K562 (cell line): ENCODE measurements around the gene ZNF77. TPM values are rescaled to one million over a fixed set of nuclear protein-coding genes. Genes with fewer than 3 reads are reported as not detected.

Source experiments
- CBFA2T3 ChIP-seq: fragments of 450-650 bp; IDR thresholded peaks from 2 replicates; pipeline ENCODE4 v1.6.1; 2017
- CBX3 ChIP-seq, 2 experiments: IDR thresholded peaks; 1 replicate in 1 of 2; 2 replicates in 1 of 2; pipeline ENCODE4 v1.6.1; 2012; ENCODE audit warnings: inconsistent platforms in 2 of 2, low read length in 2 of 2, borderline replicate concordance in 1 of 2, control low read depth in 1 of 2
- CEBPZ ChIP-seq: fragments of 150-350 bp; IDR thresholded peaks from 2 replicates; pipeline ENCODE4 v1.6.1; 2014; ENCODE audit warnings: low read depth, mild to moderate bottlenecking, low read length, borderline replicate concordance
- ESRRB ChIP-seq: fragments of 250-450 bp; sonication (Bioruptor Pico); IDR thresholded peaks from 2 replicates; pipeline ENCODE4 v1.5.0; 2020; ENCODE audit warnings: mild to moderate bottlenecking, moderate library complexity, borderline replicate concordance
- FOXP1 ChIP-seq: sonication (generic); formaldehyde crosslinking; IDR thresholded peaks from 2 replicates; pipeline ENCODE4 v1.8.0; 2022; ENCODE audit warnings: mild to moderate bottlenecking, missing genetic modification reagents
- GABPA ChIP-seq: fragments of 200-800 bp; sonication (Bioruptor generic); conservative IDR thresholded peaks from 2 replicates; pipeline ENCODE4 v1.6.1; 2016; ENCODE audit warnings: low read depth, missing genetic modification characterization, missing compliant biosample characterization
- GATAD2A ChIP-seq: fragments of 450-650 bp; IDR thresholded peaks from 2 replicates; pipeline ENCODE4 v1.6.1; 2017
- GTF2E2 ChIP-seq: fragments of 200-800 bp; sonication (Bioruptor generic); IDR thresholded peaks from 2 replicates; pipeline ENCODE4 v1.6.1; 2016; ENCODE audit warnings: missing genetic modification characterization, missing compliant biosample characterization
- GTF3C2 ChIP-seq: IDR thresholded peaks from 3 replicates; pipeline ENCODE4 v1.6.1; 2011; ENCODE audit warnings: borderline replicate concordance, mild to moderate bottlenecking, moderate library complexity; ENCODE audit not compliant: insufficient read length; ENCODE audit errors: extremely low read depth
- NBN ChIP-seq: fragments of 450-650 bp; IDR thresholded peaks from 2 replicates; pipeline ENCODE4 v1.6.1; 2016; ENCODE audit warnings: low read depth, mild to moderate bottlenecking
- PHB ChIP-seq: fragments of 250-450 bp; sonication (Bioruptor Pico); IDR thresholded peaks from 2 replicates; pipeline ENCODE4 v1.5.0; 2021
- PURB ChIP-seq: sonication (generic); formaldehyde crosslinking; IDR thresholded peaks from 2 replicates; pipeline ENCODE4 v1.9.0; 2021; ENCODE audit warnings: low read depth, mild to moderate bottlenecking, missing genetic modification reagents
- TCFL5 ChIP-seq: fragments of 250-450 bp; sonication (Bioruptor Pico); conservative IDR thresholded peaks from 2 replicates; pipeline ENCODE4 v1.6.1; 2021; ENCODE audit warnings: mild to moderate bottlenecking, moderate library complexity, matching md5 sums
- ZBTB2 ChIP-seq: fragments of 450-650 bp; IDR thresholded peaks from 2 replicates; pipeline ENCODE4 v1.6.1; 2016; ENCODE audit warnings: antibody characterized with exemption
- ZFP30 ChIP-seq: fragments of 250-450 bp; sonication (Bioruptor Pico); IDR thresholded peaks from 2 replicates; pipeline ENCODE4 v1.8.0; 2022; ENCODE audit warnings: moderate library complexity, mild to moderate bottlenecking, inconsistent platforms, borderline replicate concordance
- ZNF57 ChIP-seq: fragments of 450-650 bp; formaldehyde crosslinking; IDR thresholded peaks from 2 replicates; pipeline ENCODE4 v1.4.0; 2020; ENCODE audit warnings: mild to moderate bottlenecking, moderate library complexity
- ZSCAN29 ChIP-seq: fragments of 450-650 bp; IDR thresholded peaks from 2 replicates; pipeline ENCODE4 v1.6.1; 2017
- polyA plus RNA-seq, 8 experiments: library from polyadenylated mRNA; depleted of rRNA in 4 of 8; stranded (reverse) in 5 of 8; unstranded in 3 of 8; fragments of >200 nt; fragmentation: Nextera tagmentation in 2 of 8; fragmentation: Illumina TruSeq in 1 of 8; extraction: Ambion mirVana in 2 of 8; extraction: Trizol in 1 of 8; gene quantifications; 2 replicates each; pipeline versions ENCODE4 v1.2.1 to v1.2.3, GENCODE V29; 2011 to 2014; ENCODE audit warnings: inconsistent platforms in 1 of 8, missing spikeins in 1 of 8
- total RNA-seq, 7 experiments: library from RNA; depleted of rRNA in 6 of 7; stranded (reverse); fragments of >200 nt in 6 of 7; fragmentation: Illumina TruSeq in 2 of 7; extraction: Trizol in 2 of 7; gene quantifications; 2 replicates each; pipeline versions ENCODE4 v1.2.1 to v1.2.3, GENCODE V29; 2011 to 2021; ENCODE audit warnings: low replicate concordance in 1 of 7

The ZNF77 gene
- total and polyA plus RNA-seq, 9 of the 15 experiments (the other 6 are each of a cell fraction or from before 2014, with no cell fraction given) = 4.3 to 14.5 (median 7.7) TPM

DNA sequence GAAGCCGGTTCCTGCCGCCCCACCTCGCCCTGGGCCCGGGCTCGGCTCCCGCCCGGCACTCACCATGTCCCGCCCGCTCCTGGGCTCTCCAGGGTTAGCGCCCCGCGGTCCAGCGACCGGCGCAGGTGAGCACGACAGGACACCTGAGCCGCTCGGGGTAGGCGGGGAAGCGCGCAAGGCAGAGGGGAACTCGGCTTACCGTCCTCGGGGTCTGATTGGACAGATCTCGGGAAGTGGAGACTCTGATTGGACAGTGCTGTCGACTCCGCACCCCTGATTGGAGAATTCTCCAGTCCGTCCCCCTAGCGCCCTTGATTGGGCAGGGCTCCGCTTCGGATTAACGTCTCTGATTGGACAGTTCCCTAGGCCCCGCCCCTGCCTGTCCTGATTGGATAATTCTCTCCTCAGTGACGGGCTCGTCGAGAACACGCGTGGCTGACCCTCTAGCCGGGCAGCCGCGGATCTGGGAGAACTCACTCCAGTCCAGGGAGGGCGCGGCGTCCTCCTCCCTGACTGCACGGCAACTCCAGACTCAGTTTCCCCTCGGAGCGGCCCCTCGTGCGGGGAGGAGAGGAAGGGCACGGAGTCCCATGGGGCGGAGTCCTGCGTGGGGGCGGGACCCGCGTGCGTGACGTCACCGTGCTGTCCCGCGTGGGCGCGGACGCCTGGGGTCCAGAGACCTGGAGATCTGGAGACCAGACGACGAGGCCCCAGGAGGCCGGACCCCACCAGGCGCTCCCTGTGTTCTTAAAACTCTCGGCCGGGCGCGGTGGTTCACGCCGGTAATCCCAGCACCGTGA is at the start of gene ZNF77 (continued):
- TF ChIP-seq ESRRB (CRISPR knock-in tag) (no peak), GTF3C2 (no peak), CBX3 (IDR thresholded peaks at IDR 0.05; ENCODE audit: borderline replicate concordance in 1 of 2, low read length in 2 of 2) (peak in 1 of 2 experiments; percentile 37; a peak in 1 of 3 replicates), CBFA2T3 (0 out of 2 replicates have a peak, but pooled peaks have one; percentile 7), CEBPZ (peak; percentile 93), ZSCAN29 (peak; percentile 63), GABPA (peak; percentile 64), NBN (peak; percentile 94), ZNF57 (0 out of 2 replicates have a peak, but pooled peaks have one; percentile 33), PURB (CRISPR knock-in tag) (no peak), FOXP1 (peak; percentile 86), TCFL5 (CRISPR knock-in tag) (no peak), PHB (CRISPR knock-in tag) (0 out of 2 replicates have a peak, but pooled peaks have one; percentile 57), ZFP30 (CRISPR knock-in tag) (no peak), GTF2E2 (tag) (no peak), ZBTB2 (peak; percentile 97), GATAD2A (peak; percentile 99)
